HG03175 (cell line): ENCODE measurements around the gene MPRIP.
"Not testable (repeated sequence)": the region's sequence is repeated elsewhere in the genome, so short reads cannot be mapped to it uniquely, and the experiment has no call there.

Source experiments
- ATAC-seq: cut with Tn5 transposase; IDR thresholded peaks from one replicate; pipeline ENCODE4 v1.9.1; 2021; ENCODE audit warnings: mild to moderate bottlenecking, moderate library complexity; ENCODE audit not compliant: unreplicated experiment

Gene MPRIP

DNA sequence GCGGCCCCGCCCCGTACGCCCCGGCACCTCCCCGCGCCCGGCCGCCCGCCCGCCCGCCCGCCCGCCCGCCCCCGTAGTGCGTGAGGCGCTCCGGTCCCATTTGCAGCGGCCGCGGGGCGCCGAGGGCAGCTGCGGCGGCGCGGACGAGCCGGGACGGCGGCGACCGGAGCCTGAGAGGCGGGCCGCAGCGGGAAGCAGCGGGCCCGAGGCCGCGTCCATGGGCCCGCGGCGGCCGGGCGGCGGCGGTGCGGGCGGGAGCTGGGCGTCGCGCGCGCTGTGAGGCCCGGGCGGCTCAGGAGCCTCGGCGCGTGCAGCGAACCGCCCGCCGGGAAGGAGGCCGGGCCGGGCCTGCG lies at the start of gene MPRIP:
Gene MPRIP (plus strand): TSS at position 74 of the 353 bp plus-strand sequence. CDS start 392 bp downstream, outside the sequence.
- no peak for ATAC-seq

DNA sequence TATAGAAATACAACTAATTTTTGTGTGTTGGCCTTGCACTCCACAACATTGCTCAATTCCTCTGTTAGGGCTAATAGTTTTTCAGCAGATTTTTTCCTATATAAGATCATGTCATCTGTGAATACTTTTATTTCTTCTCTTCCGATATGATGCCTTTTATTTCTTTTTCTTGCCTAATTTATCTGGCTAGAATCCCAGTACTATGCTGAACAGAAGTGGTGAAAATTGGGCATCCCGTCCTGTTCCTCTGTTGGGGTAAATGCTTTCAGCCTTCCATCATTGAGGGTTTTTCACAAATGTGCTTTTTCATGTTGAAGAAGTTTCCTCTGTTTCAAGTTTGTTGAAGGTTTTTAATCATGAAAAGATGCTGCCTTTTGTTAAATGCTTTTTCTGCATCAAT lies 47.6 kb upstream of the MPRIP start:
- no peak for ATAC-seq

DNA sequence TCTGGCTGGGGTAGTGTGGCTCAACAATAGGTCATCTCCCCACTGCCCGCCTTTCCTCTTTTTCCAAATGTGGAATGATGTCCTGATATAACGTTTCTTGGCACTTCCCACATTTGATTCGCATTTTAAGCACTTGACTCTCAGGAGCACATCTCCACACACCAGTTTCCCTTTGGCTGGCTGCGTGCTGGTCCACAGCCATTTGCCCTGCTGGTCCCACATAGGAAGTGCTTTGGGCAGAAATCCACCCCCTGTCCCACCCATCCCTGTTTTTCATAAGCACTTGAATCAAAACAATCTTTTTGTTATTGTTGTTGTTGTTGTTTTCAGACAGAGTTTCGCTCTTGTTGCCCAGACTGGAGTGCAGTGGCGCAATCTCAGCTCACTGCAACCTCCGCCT lies 46.3 kb upstream of the MPRIP start:
- no peak for ATAC-seq

DNA sequence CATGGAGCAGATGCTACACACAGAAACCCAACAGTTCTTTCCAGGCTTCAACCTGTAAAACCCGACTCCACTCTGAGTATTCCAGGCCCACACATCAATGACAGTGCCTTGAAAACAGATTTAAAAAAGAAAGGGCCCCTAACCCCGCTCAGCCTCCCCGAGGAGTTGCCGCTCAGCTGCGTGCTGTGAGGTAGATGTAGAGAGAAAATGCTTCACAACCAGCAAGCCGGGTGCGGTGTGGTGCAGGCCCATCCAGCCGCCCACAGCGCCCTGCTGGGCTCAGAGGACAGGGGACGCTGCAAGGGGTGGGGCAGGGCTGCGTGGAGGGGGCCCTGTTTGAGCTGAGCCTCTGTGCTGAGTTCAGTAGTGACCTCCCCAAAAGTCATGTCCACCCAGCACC lies 45.5 kb upstream of the MPRIP start:
- ATAC-seq, result not testable (repeated sequence)

GRCh38 chr17:16997514-16998429 lies 44.5 kb upstream of the MPRIP start:
- ATAC-seq, result peak; percentile 82

DNA sequence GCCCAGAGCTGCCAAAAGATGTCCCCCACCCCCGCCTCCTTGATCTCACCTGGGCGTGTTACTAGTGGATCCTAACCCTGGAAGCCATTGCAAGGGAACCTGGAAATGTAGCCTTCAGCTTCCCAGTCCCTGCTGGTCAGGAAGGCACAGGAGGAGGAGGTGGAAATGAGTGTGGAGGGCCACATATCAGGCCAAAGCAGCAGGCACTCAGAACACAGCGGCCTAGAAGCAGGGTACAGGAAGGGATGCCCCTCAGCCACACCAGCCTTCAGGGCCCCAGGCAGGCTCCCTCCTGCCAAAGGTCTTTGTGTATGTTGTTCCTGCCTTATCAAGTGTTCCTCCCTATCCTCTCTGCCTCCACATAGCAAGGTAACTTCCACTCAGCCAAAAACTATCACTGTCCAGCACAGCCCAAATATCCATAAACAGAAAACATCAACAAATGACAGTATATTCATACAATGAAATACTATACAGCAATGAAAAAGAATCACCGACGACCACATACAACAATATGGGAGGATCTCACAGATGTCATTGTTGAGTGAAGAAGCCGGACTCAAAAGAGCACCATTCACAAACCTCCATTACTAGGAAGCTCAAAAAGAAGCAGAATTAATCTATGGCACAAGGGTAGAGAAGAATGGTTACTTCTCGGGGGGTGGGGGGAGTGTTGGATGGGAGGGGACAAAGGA lies 42.2 kb upstream of the MPRIP start:
- no peak for ATAC-seq

DNA sequence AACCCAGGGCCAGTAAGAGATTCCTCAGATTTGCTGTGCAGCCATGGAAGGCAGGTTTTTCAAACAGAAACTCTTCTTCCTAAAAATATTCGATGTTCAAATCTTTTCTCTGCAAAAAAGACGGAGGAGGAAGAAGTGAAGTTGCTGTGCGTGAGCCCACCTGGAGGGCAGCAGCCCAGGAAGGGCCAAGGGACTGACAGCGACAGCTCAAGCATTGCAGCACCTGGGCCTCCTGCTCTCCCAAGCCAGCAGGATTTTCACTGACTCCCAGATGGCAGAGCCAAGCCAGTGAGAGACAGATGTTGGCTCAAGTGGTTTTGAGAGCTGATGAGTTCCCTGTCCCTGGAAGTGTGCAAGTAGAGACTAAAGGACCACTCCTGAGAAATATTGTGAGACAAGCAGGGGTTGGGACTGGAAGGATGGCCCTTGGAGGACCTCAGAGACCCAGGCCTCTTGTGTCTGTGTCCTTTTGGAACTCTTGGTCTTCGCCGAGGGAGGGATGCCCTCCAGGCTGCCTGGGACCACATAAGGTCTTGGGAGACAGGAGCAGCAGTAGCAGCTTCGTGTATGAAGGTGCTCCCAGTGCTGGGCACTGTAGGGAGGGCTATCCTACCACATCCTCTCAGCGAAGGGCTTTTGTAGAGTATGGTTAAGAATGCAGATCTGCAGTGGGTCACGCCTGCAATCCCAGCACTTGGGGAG lies 41.0 kb upstream of the MPRIP start:
- ATAC-seq, result no peak

DNA sequence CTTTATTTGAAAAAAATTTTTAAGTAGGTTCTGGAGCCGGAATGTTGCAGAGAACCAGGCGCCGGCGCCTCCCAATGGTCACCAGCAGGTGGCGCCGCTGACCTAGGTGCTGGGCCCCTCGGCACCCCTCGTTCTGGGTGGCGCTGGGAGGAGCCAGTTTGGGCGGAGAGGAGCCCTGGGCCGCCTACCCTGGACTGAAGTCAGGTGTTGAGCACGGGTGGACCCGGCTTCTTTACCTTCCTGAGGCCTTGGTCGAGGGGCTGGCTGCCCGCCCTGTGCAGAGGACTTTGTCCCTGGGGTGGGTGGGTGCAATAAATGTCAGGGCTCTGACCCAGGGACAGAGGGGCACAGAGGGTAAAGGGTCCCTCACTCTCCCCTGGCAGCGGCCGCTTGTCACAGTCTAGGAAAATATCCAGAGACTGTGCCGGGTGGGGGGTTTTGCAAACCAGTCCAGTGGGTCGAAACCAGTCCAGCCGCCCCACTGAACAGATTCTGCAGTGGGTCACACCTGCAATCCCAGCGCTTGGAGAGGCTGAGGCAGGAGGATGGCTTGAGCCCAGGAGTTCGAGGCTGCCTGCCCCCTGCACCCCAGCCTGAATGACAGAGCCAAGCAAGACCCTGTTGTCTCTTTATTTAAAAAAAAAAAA lies 40.3 kb upstream of the MPRIP start:
- ATAC-seq, result peak; percentile 49

- ATAC-seq, result not testable (repeated sequence)
These were observed 39.2 kb upstream of the MPRIP start for GRCh38 chr17:17002731-17003715.

DNA sequence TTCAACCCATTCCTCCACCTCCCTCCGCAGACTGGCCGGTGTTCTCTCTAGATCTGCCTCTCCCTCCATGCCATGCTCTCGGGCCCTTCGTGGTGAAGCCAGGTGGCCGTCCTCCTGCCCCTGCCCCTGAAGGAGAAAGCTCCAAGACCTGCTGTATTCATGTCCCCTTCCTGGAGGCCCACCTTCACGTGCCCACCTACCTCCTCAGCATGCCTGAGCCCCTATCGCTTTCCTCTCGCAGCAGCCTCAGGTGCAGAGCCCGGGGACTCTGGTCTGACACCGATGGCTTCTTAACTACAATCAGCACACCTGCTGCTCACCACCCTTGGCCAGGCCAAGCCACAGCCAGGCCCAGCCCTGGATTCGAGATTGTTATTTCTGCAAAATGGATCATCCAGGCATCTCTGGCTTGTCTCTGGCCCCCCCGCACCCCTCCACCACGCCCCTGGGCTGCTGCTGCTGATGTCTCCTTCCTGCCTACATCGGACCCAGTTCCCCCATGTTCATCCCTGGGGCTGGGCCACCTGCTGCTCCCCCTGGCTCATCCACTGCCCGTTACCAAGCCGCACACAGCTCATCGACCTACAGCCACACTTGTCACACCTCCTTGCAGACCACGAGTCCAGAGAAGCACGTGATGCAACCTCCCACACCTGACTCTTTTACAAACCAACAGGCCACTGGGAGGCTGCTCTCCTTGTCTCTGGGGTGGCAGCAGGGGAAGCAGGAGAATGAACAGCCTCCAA lies 37.8 kb upstream of the MPRIP start:
- ATAC-seq, result no peak

DNA sequence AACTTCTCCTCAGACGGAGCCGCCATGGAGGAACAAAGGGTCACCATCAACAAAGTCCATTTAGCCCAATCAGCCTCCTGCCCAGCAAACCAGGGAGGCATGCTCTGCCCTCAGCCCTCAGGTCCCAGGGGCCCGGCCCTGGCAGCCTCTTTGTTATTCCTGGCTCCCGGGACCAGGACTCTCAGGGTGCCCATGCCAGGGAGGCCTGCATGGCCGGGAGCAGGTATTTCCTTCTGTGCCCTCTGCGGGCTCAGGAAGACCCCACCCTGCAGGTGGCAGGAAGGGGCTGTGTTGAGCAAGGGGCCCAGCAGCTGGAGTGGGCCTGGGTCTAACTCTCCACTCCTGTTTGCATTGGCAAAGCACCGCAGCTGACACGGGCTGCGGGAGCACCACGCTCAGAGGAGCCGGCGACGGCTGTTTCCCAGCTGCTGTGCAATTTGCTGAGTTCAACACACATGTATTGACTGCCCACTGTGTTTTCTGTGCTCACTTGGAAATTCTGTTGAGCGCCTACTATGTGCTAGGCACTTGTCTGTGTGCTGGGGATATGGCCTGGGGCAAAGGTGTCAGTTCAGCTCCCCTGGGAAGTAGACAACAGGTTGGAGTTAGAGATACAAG lies 37.2 kb upstream of the MPRIP start:
- not testable (repeated sequence) for ATAC-seq

DNA sequence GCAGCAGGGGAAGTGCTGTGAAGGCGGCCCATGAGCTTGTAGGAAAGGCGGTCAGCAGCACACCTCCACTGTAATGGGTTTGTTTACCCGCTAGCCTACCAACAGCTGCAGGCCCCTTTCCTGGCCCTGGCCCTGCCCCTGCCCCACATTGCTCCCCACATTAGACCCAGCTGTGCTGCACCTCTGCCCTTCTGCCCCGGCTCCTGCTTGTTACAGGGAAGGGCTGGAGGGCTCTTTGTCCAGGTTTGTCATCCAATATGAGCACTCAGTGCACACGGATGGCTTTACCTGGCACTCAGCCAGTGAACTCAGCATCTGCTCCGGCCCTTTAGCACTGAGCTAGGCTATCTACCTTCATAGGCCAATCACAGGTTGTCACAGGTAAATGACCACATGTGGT lies 34.4 kb upstream of the MPRIP start:
- ATAC-seq, result not testable (repeated sequence)

DNA sequence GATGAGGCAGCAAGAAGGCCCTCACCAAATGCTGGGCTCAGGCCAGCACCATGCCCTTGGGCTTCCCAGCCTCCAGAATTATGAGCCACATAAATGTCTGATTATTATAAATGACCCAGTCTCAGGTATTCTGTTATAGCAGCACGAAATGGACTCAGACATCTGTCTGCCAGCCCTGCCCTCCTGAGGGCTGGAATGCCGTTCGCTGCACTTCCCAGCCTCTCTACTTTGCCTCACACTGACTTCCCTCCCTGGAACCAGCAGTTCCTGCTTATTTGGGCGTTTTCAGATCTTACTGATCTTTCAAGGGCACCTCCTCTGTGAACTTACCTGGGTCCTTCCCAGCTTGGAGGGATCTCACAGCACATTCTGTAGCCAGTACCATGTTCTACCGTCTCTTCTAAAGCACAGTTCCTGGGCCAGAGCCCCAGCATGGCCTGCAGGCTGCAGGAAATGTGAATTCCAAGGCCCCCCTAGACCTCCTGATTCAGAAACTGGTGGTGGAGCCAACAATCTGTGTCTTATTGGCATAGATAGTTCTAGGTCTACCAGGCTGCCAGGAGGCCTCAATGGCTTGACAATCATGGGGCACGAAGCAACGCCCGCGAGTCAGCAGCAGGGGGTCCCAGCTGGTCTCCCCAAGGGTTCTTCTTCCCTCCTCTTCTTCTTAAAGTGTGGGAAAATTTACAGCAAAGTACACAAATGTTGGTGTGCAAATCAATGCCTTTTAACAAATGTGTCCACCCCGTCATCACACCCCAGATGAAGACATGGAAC lies 33.4 kb upstream of the MPRIP start:
- ATAC-seq, result not testable (repeated sequence)

DNA sequence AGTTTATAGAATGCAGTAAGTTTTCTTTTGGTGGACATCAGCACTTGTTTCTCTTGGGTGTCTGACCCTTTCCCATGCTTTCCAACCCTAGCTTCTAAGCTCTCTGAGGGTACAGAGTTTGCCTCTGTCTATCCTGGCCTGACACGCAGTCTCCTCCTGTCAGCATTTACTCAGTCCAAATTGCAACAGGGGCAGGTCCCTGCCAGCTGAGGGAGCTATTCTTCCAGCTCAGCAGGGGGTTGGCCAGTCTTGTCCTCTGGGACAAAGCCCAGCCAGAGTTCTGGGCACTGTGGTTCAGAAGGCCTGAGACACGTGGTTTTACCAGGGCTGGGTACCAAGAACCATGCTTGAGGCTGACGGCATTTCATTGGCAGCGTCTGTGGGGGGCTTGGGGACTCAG lies 32.3 kb upstream of the MPRIP start:
- ATAC-seq, result not testable (repeated sequence)

GRCh38 chr17:17010545-17011034 lies 31.7 kb upstream of the MPRIP start:
- not testable (repeated sequence) for ATAC-seq

- ATAC-seq, result not testable (repeated sequence)
These were observed 31.0 kb upstream of the MPRIP start for GRCh38 chr17:17011043-17011907.
